HG03175 (cell line): ENCODE results near the gene ARHGEF12.

Experiments used
- ATAC-seq: cut with Tn5 transposase; IDR thresholded peaks from one replicate; pipeline ENCODE4 v1.9.1; 2021; ENCODE audit warnings: mild to moderate bottlenecking, moderate library complexity; ENCODE audit not compliant: unreplicated experiment

Gene ARHGEF12

GRCh38 chr11:120515186-120515723, 179.0 kb downstream of the ARHGEF12 start:
- ATAC-seq: no peak

- ATAC-seq: no peak
Measured at GRCh38 chr11:120516461-120517389, 180.5 kb downstream of the ARHGEF12 start.

GRCh38 chr11:120517390-120517761, 181.2 kb downstream of the ARHGEF12 start:
- no peak for ATAC-seq

- ATAC-seq: no peak
Measured at GRCh38 chr11:120517801-120518291, 181.6 kb downstream of the ARHGEF12 start.

- ATAC-seq: no peak
Measured at GRCh38 chr11:120518356-120518755, 182.1 kb downstream of the ARHGEF12 start.

- ATAC-seq: no peak
Measured at GRCh38 chr11:120519474-120519873, 183.3 kb downstream of the ARHGEF12 start.

- ATAC-seq: no peak
Measured at GRCh38 chr11:120520091-120520822, 184.0 kb downstream of the ARHGEF12 start.

- no peak for ATAC-seq
Measured at GRCh38 chr11:120521176-120521575, 185.0 kb downstream of the ARHGEF12 start.

GRCh38 chr11:120522021-120522420, 185.8 kb downstream of the ARHGEF12 start:
- no peak for ATAC-seq

GRCh38 chr11:120522736-120523135, 186.5 kb downstream of the ARHGEF12 start:
- ATAC-seq: no peak

- no peak for ATAC-seq
Measured at GRCh38 chr11:120523196-120523595, 187.0 kb downstream of the ARHGEF12 start.

GRCh38 chr11:120524536-120525085, 188.4 kb downstream of the ARHGEF12 start:
- no peak for ATAC-seq

- no peak for ATAC-seq
Measured at GRCh38 chr11:120525261-120526171, 189.3 kb downstream of the ARHGEF12 start.

- no peak for ATAC-seq
Measured at GRCh38 chr11:120526241-120526640, 190.0 kb downstream of the ARHGEF12 start.

GRCh38 chr11:120527111-120527761, 191.0 kb downstream of the ARHGEF12 start:
- no peak for ATAC-seq

GRCh38 chr11:120528749-120529148, 192.5 kb downstream of the ARHGEF12 start:
- ATAC-seq: no peak

- ATAC-seq: no peak
Measured at GRCh38 chr11:120529214-120529613, 193.0 kb downstream of the ARHGEF12 start.

GRCh38 chr11:120529911-120530310, 193.7 kb downstream of the ARHGEF12 start:
- ATAC-seq: no peak

GRCh38 chr11:120532082-120532831, 196.0 kb downstream of the ARHGEF12 start:
- ATAC-seq: no peak
